ENCODE measurements around the gene SPRR4.

The SPRR4 gene

GRCh38 chr1:152970495-152970894 is at the start of gene SPRR4:
SPRR4 (plus strand) TSS chr1:152970648; CDS start chr1:152971891, 1,243 bp downstream.
- DNase-seq (ENCODE audit: low read depth in 2 of 2), result no peak

- no peak for DNase-seq (ENCODE audit: low read depth in 2 of 2)
Observed at GRCh38 chr1:152924191-152924590, 46.3 kb upstream of the SPRR4 start.

- no peak for DNase-seq (ENCODE audit: low read depth in 2 of 2)
Observed at GRCh38 chr1:152926091-152926490, 44.4 kb upstream of the SPRR4 start.

- DNase-seq (ENCODE audit: low read depth in 2 of 2), result no peak
Observed at GRCh38 chr1:152928671-152929070, 41.8 kb upstream of the SPRR4 start.

GRCh38 chr1:152932170-152932811 is 38.2 kb upstream of the SPRR4 start:
- no peak for DNase-seq (ENCODE audit: low read depth in 2 of 2)

- DNase-seq (ENCODE audit: low read depth in 2 of 2), result no peak
Observed at GRCh38 chr1:152933196-152933595, 37.3 kb upstream of the SPRR4 start.

- DNase-seq (ENCODE audit: low read depth in 2 of 2), result no peak
Observed at GRCh38 chr1:152940614-152941013, 29.8 kb upstream of the SPRR4 start.

GRCh38 chr1:152941037-152941711 is 29.3 kb upstream of the SPRR4 start:
- no peak for DNase-seq (ENCODE audit: low read depth in 2 of 2)

- DNase-seq (ENCODE audit: low read depth in 2 of 2), result no peak
Observed at GRCh38 chr1:152942161-152942560, 28.3 kb upstream of the SPRR4 start.

- no peak for DNase-seq (ENCODE audit: low read depth in 2 of 2)
Observed at GRCh38 chr1:152946248-152946647, 24.2 kb upstream of the SPRR4 start.

- no peak for DNase-seq (ENCODE audit: low read depth in 2 of 2)
Observed at GRCh38 chr1:152946651-152947256, 23.7 kb upstream of the SPRR4 start, which contains the start of gene SPRR5. SPRR5 (plus strand) TSS chr1:152947206; CDS start chr1:152948555, 1,349 bp downstream.

GRCh38 chr1:152951711-152952110 is 18.7 kb upstream of the SPRR4 start:
- DNase-seq (ENCODE audit: low read depth in 2 of 2), result no peak

- no peak for DNase-seq (ENCODE audit: low read depth in 2 of 2)
Observed at GRCh38 chr1:152953761-152954160, 16.7 kb upstream of the SPRR4 start.

- DNase-seq (ENCODE audit: low read depth in 2 of 2), result no peak
Observed at GRCh38 chr1:152954436-152954835, 16.0 kb upstream of the SPRR4 start.

GRCh38 chr1:152957561-152957960 is 12.9 kb upstream of the SPRR4 start:
- no peak for DNase-seq (ENCODE audit: low read depth in 2 of 2)

- no peak for DNase-seq (ENCODE audit: low read depth in 2 of 2)
Observed at GRCh38 chr1:152959273-152959672, 11.2 kb upstream of the SPRR4 start.

- DNase-seq (ENCODE audit: low read depth in 2 of 2), result no peak
Observed at GRCh38 chr1:152959801-152960451, 10.5 kb upstream of the SPRR4 start.

- no peak for DNase-seq (ENCODE audit: low read depth in 2 of 2)
Observed at GRCh38 chr1:152960452-152961044, 9.9 kb upstream of the SPRR4 start.

GRCh38 chr1:152961226-152961891 is 9.1 kb upstream of the SPRR4 start:
- no peak for DNase-seq (ENCODE audit: low read depth in 2 of 2)

GRCh38 chr1:152962876-152963415 is 7.5 kb upstream of the SPRR4 start:
- no peak for DNase-seq (ENCODE audit: low read depth in 2 of 2)

- DNase-seq (ENCODE audit: low read depth in 2 of 2), result no peak
Observed at GRCh38 chr1:152964536-152964935, 5.9 kb upstream of the SPRR4 start.

Data from stimulated activated CD4-positive, alpha-beta T cell treated with anti-CD3 and anti-CD28 coated beads, Interleukin-1b, Interleukin-23, amount 100 ng/mL, for 4 hours (primary cell).